ENCODE results near the gene GCAT. TPM values are rescaled to one million over a fixed set of nuclear protein-coding genes. Genes with fewer than 3 reads are reported as not detected.

Gene GCAT
- total and polyA plus RNA-seq, 2 experiments from 2014 or later: 20.2 to 40.0 TPM

DNA sequence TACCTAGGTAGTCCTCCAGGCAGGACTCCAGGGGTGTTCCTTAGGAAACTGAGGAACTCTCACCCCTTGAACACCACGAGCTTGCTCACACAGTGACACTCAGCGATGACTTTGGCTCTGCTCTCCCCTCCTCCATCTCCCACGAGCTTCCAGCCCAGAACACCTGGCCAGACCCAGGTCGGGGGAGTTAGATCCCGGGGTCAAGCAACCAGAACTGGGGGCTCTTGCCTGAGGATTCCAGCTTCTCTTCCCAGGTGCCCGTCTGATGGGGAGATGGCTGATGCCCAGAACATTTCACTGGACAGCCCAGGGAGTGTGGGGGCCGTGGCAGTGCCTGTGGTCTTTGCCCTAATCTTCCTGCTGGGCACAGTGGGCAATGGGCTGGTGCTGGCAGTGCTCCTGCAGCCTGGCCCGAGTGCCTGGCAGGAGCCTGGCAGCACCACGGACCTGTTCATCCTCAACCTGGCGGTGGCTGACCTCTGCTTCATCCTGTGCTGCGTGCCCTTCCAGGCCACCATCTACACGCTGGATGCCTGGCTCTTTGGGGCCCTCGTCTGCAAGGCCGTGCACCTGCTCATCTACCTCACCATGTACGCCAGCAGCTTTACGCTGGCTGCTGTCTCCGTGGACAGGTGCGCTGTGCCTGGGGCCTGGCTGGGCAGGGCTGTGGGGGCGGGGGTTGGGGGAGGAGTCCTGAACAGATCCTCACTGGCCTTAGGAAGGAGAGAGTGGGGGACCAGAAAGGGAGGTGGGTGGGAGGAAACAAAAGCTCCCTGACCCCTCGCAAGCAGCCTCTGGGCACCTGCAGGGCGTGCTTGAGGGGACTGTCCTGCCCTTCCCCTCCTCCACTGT, 15.6 kb downstream of the GCAT start, which contains the start of gene GALR3:
Gene GALR3, plus strand, starts transcription at position 249 of the 852 bp plus-strand sequence. Its CDS starts 25 bp downstream, at position 274.
- no peak for TF ChIP-seq CTCF (IDR thresholded peaks at IDR 0.05; ENCODE audit: poor library complexity)
- TF ChIP-seq EZH2phosphoT487 (IDR thresholded peaks at IDR 0.05; ENCODE audit: low read depth, severe bottlenecking, unreplicated experiment): no peak
- no peak for TF ChIP-seq EZH2 (IDR thresholded peaks at IDR 0.05; ENCODE audit: borderline replicate concordance)
- Histone ChIP-seq H3K27me3 (peaks cover 50% of the 10 kb centered on the region), H3K4me1 (ENCODE audit: insufficient read depth) (peaks cover 9% of the 10 kb centered on the region), H3K36me3 (replicated peaks; ENCODE audit: insufficient read depth, low read depth) (no peaks in the 10 kb centered on the region), H3K9me3 (ENCODE audit: low read depth) (no peaks in the 10 kb centered on the region), H4K20me1 (ENCODE audit: insufficient read depth, poor library complexity, severe bottlenecking) (no peaks in the 10 kb centered on the region), H3K27ac (no peak within 1 kb of the TSS), H3K4me3 (no peak within 1 kb of the TSS), H3K9me2 (replicated peaks; ENCODE audit: insufficient read depth) (no peaks in the 10 kb centered on the region), H2AFZ (no peak within 1 kb of the TSS), H3K4me2 (no peak within 1 kb of the TSS), H3K79me2 (no peaks in the 10 kb centered on the region)
- no peak for DNase-seq (ENCODE audit: low spot score)
- WGBS (ENCODE audit: low lambda C conversion rate, missing lambda C conversion rate): 74% methylated on average over 20 of the region's 21 CpGs

DNA sequence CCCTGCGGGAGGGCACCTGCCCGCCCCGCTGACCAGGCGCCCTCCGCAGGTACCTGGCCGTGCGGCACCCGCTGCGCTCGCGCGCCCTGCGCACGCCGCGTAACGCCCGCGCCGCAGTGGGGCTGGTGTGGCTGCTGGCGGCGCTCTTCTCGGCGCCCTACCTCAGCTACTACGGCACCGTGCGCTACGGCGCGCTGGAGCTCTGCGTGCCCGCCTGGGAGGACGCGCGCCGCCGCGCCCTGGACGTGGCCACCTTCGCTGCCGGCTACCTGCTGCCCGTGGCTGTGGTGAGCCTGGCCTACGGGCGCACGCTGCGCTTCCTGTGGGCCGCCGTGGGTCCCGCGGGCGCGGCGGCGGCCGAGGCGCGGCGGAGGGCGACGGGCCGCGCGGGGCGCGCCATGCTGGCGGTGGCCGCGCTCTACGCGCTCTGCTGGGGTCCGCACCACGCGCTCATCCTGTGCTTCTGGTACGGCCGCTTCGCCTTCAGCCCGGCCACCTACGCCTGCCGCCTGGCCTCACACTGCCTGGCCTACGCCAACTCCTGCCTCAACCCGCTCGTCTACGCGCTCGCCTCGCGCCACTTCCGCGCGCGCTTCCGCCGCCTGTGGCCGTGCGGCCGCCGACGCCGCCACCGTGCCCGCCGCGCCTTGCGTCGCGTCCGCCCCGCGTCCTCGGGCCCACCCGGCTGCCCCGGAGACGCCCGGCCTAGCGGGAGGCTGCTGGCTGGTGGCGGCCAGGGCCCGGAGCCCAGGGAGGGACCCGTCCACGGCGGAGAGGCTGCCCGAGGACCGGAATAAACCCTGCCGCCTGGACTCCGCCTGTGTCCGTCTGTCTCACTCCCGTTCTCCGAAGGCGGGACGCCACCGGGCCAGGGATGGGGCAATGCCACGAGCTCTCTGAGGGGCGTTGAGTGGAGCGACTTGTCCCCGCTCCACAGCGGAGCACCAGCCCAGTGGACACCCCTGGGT, 17.2 kb downstream of the GCAT start:
- no peak overlapping the region for H3K27ac ChIP-seq
- no peaks in the 10 kb centered on the region for H3K4me1 ChIP-seq (ENCODE audit: insufficient read depth)
- no peaks in the 10 kb centered on the region for H3K36me3 ChIP-seq (replicated peaks; ENCODE audit: insufficient read depth, low read depth)
- peaks cover 40% of the 10 kb centered on the region for H3K27me3 ChIP-seq
- 10% methylated on average over 135 of the region's 135 CpGs for WGBS (ENCODE audit: low lambda C conversion rate, missing lambda C conversion rate)
- H3K79me2 ChIP-seq: no peaks in the 10 kb centered on the region
- no peak for TF ChIP-seq CTCF (IDR thresholded peaks at IDR 0.05; ENCODE audit: poor library complexity)
- no peak for TF ChIP-seq EZH2phosphoT487 (IDR thresholded peaks at IDR 0.05; ENCODE audit: low read depth, severe bottlenecking, unreplicated experiment)
- no peak for TF ChIP-seq EZH2 (IDR thresholded peaks at IDR 0.05; ENCODE audit: borderline replicate concordance)
- DNase-seq (ENCODE audit: low spot score): no peak
- no peaks in the 10 kb centered on the region for H3K9me3 ChIP-seq (ENCODE audit: low read depth)
- no peaks in the 10 kb centered on the region for H3K9me2 ChIP-seq (replicated peaks; ENCODE audit: insufficient read depth)
- H3K4me3 ChIP-seq: no peak overlapping the region
- H2AFZ ChIP-seq: no peak overlapping the region
- peak overlapping the region; percentile 73 for H3K4me2 ChIP-seq
- H4K20me1 ChIP-seq (ENCODE audit: insufficient read depth, poor library complexity, severe bottlenecking): no peaks in the 10 kb centered on the region

GRCh38 chr22:37827056-37827455, 19.3 kb downstream of the GCAT start:
- Histone ChIP-seq H3K4me3 (no peak overlapping the region), H3K9me3 (ENCODE audit: low read depth) (no peaks in the 10 kb centered on the region), H3K4me2 (no peak overlapping the region), H3K27ac (no peak overlapping the region), H2AFZ (no peak overlapping the region), H3K27me3 (peaks cover 31% of the 10 kb centered on the region), H3K36me3 (replicated peaks; ENCODE audit: insufficient read depth, low read depth) (no peaks in the 10 kb centered on the region), H4K20me1 (ENCODE audit: insufficient read depth, poor library complexity, severe bottlenecking) (no peaks in the 10 kb centered on the region), H3K9me2 (replicated peaks; ENCODE audit: insufficient read depth) (no peaks in the 10 kb centered on the region), H3K79me2 (no peaks in the 10 kb centered on the region), H3K4me1 (ENCODE audit: insufficient read depth) (no peaks in the 10 kb centered on the region)
- whole genome bisulfite sequencing (ENCODE audit: low lambda C conversion rate, missing lambda C conversion rate): 70% methylated on average over 9 of the region's 9 CpGs
- DNase-seq (ENCODE audit: low spot score): no peak
- TF ChIP-seq EZH2phosphoT487 (IDR thresholded peaks at IDR 0.05; ENCODE audit: low read depth, severe bottlenecking, unreplicated experiment): no peak
